HAP-1 (cell line): ENCODE results near the gene PTPN1.
A peak's percentile ranks its signal among the peaks of the same experiment; 100 is the strongest.

Experiments used
- DNase-seq, 2 experiments: peaks; one replicate each; pipeline ENCODE4 v3.0.0-alpha.2; 2016 to 2020; ENCODE audit warnings: low spot score in 2 of 2
- H3K27me3 ChIP-seq: fragments of 250-450 bp; sonication (Bioruptor Pico); 2 replicates; pipeline ENCODE4 v1.5.1; 2020; ENCODE audit warnings: low read depth, mild to moderate bottlenecking, moderate library complexity
- H3K36me3 ChIP-seq: fragments of 250-450 bp; sonication (Bioruptor Pico); replicated peaks from 2 replicates; pipeline ENCODE4 v1.5.1; 2020; ENCODE audit warnings: mild to moderate bottlenecking
- H3K4me1 ChIP-seq: fragments of 250-450 bp; sonication (Bioruptor Pico); 2 replicates; pipeline ENCODE4 v1.5.1; 2020; ENCODE audit warnings: mild to moderate bottlenecking
- H3K4me3 ChIP-seq: fragments of 250-450 bp; sonication (Bioruptor Pico); 2 replicates; pipeline ENCODE4 v1.5.1; 2020; ENCODE audit warnings: mild to moderate bottlenecking, moderate library complexity
- H3K9me3 ChIP-seq: fragments of 250-450 bp; sonication (Bioruptor Pico); 2 replicates; pipeline ENCODE4 v1.5.1; 2020; ENCODE audit warnings: mild to moderate bottlenecking, moderate library complexity
- in situ Hi-C: fragments of 300-500 bp; cut with MboI; formaldehyde crosslinking; loops from 3 replicates; pipeline ENCODE4 v1.14.3; 2020; ENCODE audit warnings: low sequenced_read_pairs, inconsistent platforms, mixed read lengths

PTPN1 gene

GRCh38 chr20:50569864-50570836 is 60.0 kb downstream of the PTPN1 start:
- Histone ChIP-seq H3K36me3 (peaks cover 24% of the 10 kb centered on the region), H3K4me3 (no peak overlapping the region), H3K4me1 (no peaks in the 10 kb centered on the region), H3K27me3 (no peaks in the 10 kb centered on the region), H3K9me3 (no peaks in the 10 kb centered on the region)
- no peak for DNase-seq
- in situ Hi-C loops = no loop called here

DNA sequence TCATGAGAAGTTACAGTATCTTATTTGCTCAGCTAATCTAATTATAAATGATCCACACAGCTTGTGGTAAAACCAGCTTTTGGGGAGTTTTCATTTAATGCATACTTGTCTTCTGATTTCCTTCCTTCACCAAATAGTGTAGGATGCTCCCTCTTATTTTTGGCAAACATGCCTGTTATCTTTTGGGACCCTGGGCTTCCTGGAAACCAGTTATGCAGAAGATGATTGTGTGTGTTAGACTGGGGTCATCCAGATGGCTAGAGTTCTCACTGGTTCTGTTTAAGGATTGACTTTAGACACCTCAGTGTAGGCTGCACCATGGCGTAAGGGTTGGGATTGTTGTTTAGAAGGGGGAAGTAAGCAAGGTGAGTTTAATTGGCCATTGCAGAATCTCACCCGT is 61.3 kb downstream of the PTPN1 start:
- Histone ChIP-seq H3K9me3 (no peaks in the 10 kb centered on the region), H3K4me1 (no peaks in the 10 kb centered on the region), H3K4me3 (no peak overlapping the region), H3K27me3 (no peaks in the 10 kb centered on the region), H3K36me3 (peaks cover 29% of the 10 kb centered on the region)
- in situ Hi-C loops = no loop called here
- no peak for DNase-seq

DNA sequence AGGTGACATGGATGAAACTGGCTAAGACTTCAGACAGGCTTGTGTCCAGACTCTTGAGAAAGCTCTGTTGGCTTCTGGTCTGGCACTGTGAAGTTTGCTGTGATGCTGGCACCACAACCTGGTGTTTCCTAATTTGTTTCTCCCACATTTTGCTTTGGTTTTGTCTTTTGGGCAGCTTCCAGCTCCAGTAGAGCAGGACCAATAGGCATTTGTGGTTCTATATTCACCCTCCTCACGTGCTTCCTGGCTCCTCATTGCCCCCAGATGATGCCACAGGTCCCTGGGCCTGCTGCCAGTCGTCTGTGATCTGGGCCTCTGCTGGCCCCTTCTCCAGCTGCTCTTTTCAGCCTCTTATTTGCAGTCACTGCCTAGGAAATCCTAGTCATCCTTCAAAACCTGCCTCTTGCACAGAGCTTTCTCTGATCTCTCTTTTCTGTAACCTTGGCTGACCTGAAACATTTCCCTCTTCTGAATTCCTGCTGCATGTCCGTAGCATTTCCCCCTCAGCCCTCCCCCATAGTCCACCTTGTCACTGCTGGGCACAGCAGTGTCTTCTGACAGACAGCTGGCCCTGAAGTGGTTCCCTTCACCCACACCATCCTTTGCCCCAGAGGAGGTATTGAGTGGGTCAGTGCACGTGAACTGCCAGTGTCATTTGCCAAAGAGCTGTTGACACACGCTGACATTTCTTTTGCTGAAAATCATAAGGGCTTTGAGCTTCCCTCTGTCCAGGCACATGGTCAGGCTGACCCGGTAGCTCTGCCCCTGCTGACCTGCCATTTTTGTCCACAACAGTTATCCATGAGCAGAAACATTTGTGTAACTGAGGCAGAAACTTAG is 63.0 kb downstream of the PTPN1 start:
- Histone ChIP-seq H3K36me3 (peaks cover 36% of the 10 kb centered on the region), H3K4me3 (no peak overlapping the region), H3K9me3 (no peaks in the 10 kb centered on the region), H3K4me1 (no peaks in the 10 kb centered on the region), H3K27me3 (no peaks in the 10 kb centered on the region)
- in situ Hi-C loops = no loop called here
- DNase-seq = no peak

DNA sequence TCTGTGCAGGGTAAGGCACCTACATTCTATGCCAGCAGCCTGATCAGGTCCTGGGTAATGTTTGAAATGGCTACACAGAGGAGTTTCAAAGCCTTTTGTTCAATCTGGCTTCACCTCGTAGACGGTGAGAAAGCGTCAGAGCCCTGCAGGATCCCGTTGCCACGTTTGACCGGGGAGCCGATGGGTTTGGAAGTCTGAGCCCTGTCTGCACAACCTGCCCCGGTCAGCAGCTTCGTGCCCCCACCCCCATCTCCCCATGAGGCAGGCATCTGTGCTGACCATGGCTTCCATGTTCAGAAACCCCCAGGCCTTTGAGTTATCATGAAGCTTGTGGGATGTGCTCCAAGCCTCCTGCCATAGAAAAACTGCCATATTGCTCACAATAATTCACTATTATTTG is 63.9 kb downstream of the PTPN1 start:
- in situ Hi-C loops = no loop called here
- H3K36me3 ChIP-seq = peaks cover 35% of the 10 kb centered on the region

GRCh38 chr20:50574586-50574985 is 64.4 kb downstream of the PTPN1 start:
- Histone ChIP-seq H3K4me1 (no peaks in the 10 kb centered on the region), H3K9me3 (no peaks in the 10 kb centered on the region), H3K27me3 (no peaks in the 10 kb centered on the region), H3K4me3 (no peak overlapping the region), H3K36me3 (peaks cover 40% of the 10 kb centered on the region)
- no peak for DNase-seq
- in situ Hi-C loops = no loop called here

More for the DNA sequence above, 63.9 kb downstream of the PTPN1 start:
- no peaks in the 10 kb centered on the region for H3K9me3 ChIP-seq
- H3K27me3 ChIP-seq = no peaks in the 10 kb centered on the region
- H3K4me3 ChIP-seq = no peak overlapping the region
- DNase-seq = no peak
- H3K4me1 ChIP-seq = no peaks in the 10 kb centered on the region

- DNase-seq = peak; percentile 26 to 74
- in situ Hi-C loops = loop anchor here (5.0 kb wide), 2 partner anchors 114 to 389 kb away; no protein-coding TSS in a partner anchor
These were observed 65.9 kb downstream of the PTPN1 start for GRCh38 chr20:50575865-50576720.

DNA sequence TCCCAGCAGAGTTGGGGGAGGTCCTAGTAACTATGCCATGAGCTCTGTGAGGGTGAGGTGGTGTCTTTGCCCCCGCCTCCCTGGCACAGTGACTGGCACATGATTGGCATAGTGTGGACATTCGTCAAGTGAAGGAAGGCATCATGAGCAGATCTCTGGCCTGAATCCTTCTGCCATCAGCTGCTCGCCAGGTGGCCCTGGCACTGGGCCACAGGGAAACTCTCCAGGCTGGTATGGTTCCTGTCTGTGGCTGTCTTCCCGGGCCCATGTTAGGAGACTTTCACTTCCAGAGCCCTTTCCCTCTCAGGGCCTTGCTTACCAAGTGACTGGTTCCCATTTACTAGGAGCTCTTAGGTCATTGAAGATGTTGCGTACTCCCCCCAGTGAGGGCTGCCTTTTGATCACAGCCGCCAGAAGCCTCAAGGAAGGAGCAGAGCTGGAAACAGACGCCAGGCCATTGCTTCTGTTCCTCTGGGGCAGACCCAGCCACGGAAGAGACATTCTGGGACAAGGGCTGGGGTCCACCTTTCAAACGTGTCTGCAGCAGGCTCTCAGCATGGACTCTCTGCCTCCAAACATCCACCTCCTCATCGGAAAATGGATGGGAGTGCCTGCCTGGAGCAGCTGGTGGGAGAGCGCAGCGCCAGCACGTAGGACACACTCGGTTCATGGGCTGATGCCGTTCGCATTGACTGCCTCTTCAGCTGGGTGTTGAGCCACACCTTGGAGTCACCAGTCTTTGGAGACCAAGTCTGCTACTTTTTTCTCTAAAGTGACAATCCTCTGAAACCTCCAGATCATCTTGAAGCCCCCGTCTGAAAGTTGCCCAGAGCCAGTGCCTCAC is 67.2 kb downstream of the PTPN1 start:
- H3K36me3 ChIP-seq = peaks cover 53% of the 10 kb centered on the region
- in situ Hi-C loops = loop anchor here (5.0 kb wide), 2 partner anchors 115 to 390 kb away; no protein-coding TSS in a partner anchor
- no peaks in the 10 kb centered on the region for H3K4me1 ChIP-seq
- no peaks in the 10 kb centered on the region for H3K27me3 ChIP-seq
- no peaks in the 10 kb centered on the region for H3K9me3 ChIP-seq
- H3K4me3 ChIP-seq = no peak overlapping the region
- DNase-seq = no peak

More at GRCh38 chr20:50575865-50576720, 65.9 kb downstream of the PTPN1 start:
- no peaks in the 10 kb centered on the region for H3K4me1 ChIP-seq
- peaks cover 53% of the 10 kb centered on the region for H3K36me3 ChIP-seq
- H3K9me3 ChIP-seq = no peaks in the 10 kb centered on the region
- H3K27me3 ChIP-seq = no peaks in the 10 kb centered on the region
- no peak overlapping the region for H3K4me3 ChIP-seq

DNA sequence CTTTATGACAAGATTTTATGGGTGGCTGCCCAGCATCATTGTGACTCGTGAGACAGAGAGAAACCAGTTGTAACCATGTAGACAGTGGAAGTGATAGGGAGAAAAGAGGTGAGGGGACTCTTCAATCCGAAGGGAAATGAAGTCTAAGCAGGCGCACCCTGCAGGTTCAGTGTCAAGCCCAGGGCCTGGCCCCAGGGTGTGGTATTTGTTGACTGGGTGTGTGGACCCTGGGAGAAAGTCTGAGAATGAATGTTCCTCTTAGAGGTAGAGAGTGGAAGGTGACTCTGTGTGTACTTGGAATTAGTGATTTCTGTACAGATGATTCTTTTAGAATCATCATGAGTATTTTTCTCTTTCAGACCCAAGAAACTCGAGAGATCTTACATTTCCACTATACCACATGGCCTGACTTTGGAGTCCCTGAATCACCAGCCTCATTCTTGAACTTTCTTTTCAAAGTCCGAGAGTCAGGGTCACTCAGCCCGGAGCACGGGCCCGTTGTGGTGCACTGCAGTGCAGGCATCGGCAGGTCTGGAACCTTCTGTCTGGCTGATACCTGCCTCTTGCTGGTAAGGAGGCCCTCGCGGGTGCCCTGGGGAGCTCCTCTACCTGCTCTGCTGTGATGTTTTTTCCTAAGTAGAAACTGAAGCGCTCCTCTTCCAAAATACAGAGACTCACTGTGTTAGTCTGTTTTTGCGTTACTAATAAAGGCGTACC is 68.0 kb downstream of the PTPN1 start:
- peaks cover 56% of the 10 kb centered on the region for H3K36me3 ChIP-seq
- no peaks in the 10 kb centered on the region for H3K4me1 ChIP-seq
- DNase-seq = no peak
- no peaks in the 10 kb centered on the region for H3K27me3 ChIP-seq
- in situ Hi-C loops = loop anchor here (5.0 kb wide), 2 partner anchors 116 to 391 kb away; no protein-coding TSS in a partner anchor
- H3K4me3 ChIP-seq = no peak overlapping the region
- no peaks in the 10 kb centered on the region for H3K9me3 ChIP-seq

GRCh38 chr20:50578778-50579165 is 68.6 kb downstream of the PTPN1 start:
- H3K9me3 ChIP-seq = no peaks in the 10 kb centered on the region
- no peak for DNase-seq
- no peak overlapping the region for H3K4me3 ChIP-seq
- in situ Hi-C loops = loop anchor here (5.0 kb wide), 2 partner anchors 116 to 391 kb away; no protein-coding TSS in a partner anchor
- H3K27me3 ChIP-seq = no peaks in the 10 kb centered on the region
- H3K36me3 ChIP-seq = peaks cover 59% of the 10 kb centered on the region
- H3K4me1 ChIP-seq = no peaks in the 10 kb centered on the region

DNA sequence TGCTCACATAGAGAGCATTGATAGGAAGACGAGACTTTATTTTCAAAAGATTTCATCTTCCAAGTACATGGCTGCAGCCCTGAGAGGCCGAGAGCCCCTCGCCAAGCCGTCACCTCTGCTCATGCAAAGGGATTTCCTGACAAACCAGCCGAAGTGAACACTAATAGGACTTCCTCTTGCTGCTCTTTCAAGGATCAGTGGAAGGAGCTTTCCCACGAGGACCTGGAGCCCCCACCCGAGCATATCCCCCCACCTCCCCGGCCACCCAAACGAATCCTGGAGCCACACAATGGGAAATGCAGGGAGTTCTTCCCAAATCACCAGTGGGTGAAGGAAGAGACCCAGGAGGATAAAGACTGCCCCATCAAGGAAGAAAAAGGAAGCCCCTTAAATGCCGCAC is 69.3 kb downstream of the PTPN1 start:
- in situ Hi-C loops = loop anchor here (5.0 kb wide), 2 partner anchors 117 to 392 kb away; no protein-coding TSS in a partner anchor
- peaks cover 57% of the 10 kb centered on the region for H3K36me3 ChIP-seq
- H3K27me3 ChIP-seq = no peaks in the 10 kb centered on the region
- H3K4me1 ChIP-seq = no peaks in the 10 kb centered on the region
- no peak overlapping the region for H3K4me3 ChIP-seq
- DNase-seq = no peak
- H3K9me3 ChIP-seq = no peaks in the 10 kb centered on the region

GRCh38 chr20:50580016-50580747 is 70.0 kb downstream of the PTPN1 start:
- in situ Hi-C loops = no loop called here
- DNase-seq = peak; percentile 26 to 82
- Histone ChIP-seq H3K4me3 (no peak overlapping the region), H3K9me3 (no peaks in the 10 kb centered on the region), H3K4me1 (no peaks in the 10 kb centered on the region), H3K36me3 (peaks cover 50% of the 10 kb centered on the region), H3K27me3 (no peaks in the 10 kb centered on the region)
